GM19025 (cell line): ENCODE measurements around the gene MTFMT.

ENCODE experiments used
- ATAC-seq: cut with Tn5 transposase; IDR thresholded peaks from one replicate; pipeline ENCODE4 v1.9.1; 2021; ENCODE audit warnings: mild to moderate bottlenecking, low read depth, moderate library complexity; ENCODE audit not compliant: unreplicated experiment

Gene MTFMT

DNA sequence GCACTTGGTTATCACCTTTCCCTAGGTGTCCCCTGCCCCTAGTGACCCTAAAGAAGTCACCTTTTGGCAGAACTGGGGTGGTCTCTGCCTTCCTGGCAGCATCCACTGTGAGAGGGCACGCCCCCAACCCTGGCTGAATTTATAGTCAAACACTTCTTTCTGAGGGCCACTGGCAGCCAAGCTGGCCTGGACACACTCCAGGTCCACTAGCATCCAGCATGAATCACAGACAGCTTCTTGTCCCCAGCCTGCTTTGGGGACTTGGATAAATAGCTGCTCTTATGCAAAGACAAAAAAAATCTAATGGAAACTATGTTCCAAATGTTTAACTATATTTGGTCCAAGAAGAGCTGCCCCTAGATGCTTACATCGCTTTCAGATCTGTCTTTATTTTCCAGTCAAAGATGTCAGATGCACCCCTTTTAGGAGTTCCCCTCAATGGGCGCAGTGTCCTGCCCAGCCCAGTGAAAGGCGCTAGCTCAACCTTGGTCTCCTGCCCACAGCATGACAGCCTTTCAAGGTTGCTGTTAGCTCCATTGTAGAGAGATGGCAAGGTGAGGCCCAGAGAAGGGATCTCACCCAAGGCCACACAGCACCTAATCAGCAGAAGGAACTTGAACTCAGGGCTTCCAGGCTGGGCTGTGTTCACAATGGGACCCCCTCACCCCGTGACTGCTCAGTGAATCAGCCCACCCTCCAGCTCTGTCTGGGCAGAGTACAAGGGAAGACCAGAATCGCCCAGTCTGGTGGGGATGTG, 31.4 kb upstream of the MTFMT start:
- no peak for ATAC-seq

DNA sequence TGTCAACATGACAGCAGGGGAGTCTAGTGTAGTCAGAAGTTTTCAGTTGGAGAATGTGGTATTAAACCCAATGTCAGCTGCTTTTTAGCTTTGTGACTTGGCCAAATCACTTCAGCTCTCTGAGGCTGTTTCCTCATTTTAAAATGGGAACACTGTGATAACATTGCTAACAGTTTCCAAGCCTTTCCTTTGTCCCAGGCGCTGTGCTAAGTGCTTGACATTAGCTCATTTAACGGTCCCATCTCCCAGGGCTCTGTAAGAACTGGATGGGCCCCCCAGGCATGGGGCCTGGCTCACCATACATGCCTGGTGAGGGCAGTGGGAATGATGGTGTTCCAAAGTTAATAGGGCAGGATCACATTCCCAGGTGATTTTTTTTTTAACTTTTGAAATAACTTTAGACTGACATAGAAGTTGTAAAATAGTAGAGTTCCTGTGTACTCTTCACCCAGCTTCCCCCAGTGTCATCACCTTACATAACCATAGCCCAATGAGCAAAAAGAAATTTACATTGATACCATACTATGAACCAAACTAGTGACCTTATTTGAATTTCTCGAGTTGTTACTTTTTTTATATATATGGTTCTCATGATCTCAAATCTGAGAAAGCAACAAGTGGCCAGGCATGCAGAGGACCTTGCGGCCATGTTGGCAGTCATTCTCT, 30.6 kb upstream of the MTFMT start:
- no peak for ATAC-seq

DNA sequence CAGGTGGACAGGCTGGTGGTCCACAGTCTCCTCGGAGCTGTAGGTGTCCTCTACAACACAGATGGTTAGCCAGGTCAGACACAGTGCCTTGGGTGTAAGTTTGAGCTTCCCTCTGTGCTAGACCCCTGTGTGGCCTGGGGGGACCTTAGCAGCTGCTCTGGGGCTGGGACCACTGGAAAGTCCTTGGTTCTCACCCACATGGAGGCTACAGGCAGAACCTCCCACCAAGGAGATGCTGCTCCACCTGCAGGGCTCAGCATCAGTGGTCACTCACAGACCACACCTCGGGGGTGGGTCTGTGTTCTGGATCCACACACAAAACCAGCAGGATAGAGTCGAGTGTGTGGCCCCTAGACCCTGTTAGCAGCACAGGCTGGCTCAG, 29.9 kb upstream of the MTFMT start:
- ATAC-seq: no peak

DNA sequence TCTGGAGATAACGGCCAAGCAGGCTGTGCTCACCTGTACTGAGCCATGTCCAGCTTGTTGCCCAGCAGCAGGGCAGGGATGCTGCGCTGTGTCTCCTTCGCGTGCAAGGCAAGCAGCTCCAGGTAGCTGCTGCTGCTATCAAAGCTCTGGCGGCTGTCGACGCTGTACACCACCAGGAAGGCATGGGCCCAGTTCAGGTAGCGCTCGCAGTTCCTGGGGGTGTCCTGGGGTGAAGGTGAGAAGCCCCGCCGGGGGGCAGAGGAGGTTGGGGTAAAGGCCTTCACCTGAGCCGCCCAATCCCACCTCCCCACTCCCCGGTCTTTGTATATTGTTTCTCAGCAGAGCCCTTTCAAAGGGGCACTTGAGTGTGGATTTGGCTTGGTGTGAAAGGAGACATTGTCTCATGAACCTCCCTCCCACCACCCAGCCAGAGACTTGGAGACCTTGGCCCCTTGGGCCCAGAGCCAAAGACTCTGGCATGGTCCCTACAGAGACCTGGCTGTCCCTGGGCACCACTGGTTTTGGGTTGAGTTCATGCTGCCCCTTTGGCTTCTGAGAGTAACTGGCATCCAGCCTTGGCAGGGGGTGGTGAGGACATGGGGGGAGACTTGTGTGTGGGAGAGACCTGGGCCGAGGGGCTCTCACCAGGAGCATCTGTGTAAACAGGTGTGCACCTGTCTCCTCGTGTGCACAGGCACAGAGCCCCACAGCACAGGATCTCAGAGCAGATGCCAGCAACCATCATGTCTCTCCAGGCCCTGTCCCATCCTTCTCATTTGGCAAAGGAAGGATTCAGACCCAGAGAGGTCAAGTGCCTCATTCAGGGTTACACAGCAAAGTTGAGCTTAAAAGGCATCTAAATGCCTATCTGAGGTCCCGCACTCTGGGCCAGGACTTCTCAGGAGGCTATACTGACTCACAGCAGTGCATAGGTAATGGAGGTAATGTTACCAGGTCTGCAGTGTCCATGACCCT, 29.2 kb upstream of the MTFMT start:
- ATAC-seq: no peak

DNA sequence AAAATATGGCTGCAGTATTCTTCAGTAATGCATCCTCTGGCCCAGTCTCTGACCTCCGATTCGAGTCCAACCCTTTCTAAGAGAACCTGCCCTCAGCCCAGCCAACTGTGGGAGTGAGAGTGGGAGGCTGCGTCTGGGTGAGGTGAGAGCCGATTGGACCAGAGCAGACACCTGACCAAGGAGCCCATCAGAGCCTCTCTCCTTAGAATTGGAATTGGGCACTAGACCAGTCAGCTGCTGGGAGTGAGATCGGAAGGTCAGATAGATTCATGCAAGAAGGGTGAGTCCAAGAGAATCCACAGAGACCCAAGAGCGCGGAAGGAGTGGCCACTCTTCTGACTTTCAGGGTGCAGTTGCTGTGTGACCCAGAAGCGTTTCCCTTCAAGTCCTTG, 28.1 kb upstream of the MTFMT start:
- no peak for ATAC-seq

DNA sequence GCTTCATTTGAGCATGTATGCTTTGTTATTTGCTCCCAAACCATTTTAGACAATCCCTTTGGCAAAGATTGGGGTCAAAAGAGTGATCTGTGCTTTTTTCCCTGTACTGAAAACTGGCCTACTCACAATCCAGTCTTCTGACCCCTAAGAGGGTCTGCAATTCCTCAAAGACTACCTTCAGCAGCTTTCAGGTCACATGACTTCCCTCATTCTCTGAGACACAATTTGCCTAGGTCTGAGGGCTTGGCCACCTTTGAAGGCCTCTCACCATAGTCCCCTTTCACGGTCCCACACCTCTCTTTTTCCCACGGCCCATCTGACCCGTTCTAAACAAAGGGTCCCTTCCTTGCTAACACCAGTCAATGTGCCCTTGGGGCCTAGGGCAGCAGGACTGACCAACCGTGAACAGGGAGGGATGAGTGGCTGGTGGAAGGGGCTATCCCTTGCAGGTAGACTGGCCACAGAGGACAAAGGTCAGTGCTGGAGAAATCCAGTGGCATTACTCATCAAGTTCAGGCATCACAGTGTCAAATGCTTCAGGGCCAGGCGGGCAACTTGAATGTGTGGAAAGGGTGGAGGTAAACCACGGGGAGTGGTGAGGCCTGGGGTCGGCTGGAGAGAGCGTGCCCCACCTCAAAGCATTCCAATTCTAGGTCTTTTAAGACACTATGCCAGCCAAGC, 27.6 kb upstream of the MTFMT start:
- no peak for ATAC-seq

DNA sequence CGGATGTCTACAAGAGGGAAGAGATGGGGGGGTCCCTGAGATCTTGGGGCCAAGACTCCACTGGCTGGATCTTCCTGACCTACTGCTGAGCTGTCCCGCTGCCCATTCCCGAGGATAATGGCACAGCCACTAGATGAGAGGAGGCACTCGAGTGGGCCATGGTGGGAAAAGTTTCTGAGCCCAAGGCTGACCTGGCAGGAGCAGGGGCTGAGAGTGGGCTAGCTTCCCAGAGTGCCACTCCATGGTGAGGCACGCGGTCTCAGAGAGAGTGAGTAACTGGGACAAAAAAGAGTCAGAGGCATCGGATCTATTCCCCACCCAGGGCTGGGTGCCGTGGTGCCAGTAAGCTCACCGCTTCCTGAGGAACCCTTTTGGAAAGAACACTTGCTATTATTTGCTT, 26.7 kb upstream of the MTFMT start:
- no peak for ATAC-seq

DNA sequence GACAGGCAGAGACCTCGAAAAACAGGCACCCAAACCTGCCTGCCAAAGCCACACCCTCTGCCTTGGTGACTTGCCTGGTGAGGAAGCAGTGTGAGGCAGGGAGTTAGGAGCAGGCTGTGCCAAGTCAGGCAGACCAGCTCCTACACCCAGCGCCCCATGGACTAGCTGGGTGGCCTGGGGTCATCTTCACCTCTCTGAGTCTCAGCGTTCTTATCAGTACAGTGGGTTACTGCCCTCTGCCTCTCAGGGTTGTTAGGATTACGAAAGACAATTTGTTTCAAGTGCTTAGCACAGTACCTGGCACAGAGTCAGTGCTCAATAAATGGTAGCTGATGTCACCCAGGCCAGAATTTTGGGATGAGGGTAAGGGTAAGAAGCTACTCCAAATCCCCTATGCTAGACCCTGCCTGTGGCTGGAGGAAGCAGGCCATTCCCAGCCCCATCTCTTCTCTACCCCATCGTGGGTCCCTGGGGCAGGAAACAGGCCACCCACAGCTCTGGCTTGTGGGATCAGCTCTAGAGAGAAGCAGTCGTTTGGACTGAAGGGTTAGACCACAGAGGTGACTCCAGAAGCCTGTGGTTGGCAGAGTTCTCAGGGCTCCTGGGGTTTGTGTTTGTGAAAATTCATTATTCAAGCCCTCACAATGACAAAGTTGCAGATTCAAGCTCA, 25.9 kb upstream of the MTFMT start:
- ATAC-seq: no peak

DNA sequence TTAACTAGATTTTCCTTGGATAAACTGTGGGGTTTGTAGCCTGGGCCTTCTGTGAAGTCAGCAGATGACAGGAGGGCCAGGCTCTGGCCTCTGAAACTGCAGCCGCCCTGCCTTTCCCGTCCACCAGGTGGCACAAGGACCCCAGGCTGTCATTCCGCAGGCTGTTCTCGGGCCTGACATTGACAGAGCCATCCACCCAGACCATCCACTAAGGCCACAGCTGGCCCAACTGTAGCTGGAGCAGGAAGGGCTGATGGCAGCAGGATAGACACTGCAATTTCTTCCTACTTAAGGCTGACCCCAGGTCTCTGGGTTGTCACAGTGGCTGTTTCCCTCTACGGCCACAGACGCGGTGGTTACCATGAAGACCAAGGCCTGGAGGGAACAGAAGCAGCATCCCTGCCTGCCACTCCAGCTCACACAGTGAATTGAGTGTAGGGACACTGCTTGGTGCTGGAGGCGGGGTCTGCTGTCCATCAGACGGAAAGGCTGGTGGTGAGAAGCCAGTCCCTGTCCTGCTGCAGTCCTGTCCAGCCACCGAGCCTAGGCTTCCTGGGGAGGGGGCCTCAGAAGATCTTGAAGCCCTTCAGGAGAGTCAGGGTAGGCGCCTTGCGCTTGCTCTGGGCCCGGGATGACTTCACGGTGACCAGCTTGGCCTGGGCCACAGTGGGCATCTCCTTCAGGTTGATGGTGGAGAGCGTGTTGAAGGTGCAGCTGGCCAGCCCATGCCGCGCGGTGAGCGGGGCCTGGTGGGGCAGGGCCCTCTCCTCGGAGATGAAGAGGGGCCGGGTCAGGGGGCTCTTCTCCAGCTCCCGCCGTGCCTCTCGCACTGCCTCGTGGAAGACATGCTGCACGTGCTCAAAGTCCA, 25.1 kb upstream of the MTFMT start:
- no peak for ATAC-seq

DNA sequence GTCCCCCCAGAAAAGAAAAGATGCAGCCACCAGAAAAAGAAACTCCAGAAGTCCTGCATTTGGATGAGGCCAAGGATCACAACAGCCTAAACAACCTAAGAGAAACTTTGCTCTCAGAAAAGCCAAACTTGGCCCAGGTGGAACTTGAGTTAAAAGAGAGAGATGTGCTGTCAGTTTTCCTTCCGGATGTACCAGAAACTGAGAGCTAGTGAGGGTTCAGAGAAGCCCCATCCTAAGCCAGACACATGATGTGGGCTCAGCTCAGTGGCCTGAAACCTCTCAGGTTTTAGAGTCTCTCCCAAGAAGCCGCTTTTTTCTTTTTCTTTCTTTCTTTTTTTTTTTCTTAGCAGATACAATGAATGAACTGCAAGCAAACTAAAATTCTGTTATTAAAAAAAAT, 23.5 kb upstream of the MTFMT start:
- no peak for ATAC-seq

DNA sequence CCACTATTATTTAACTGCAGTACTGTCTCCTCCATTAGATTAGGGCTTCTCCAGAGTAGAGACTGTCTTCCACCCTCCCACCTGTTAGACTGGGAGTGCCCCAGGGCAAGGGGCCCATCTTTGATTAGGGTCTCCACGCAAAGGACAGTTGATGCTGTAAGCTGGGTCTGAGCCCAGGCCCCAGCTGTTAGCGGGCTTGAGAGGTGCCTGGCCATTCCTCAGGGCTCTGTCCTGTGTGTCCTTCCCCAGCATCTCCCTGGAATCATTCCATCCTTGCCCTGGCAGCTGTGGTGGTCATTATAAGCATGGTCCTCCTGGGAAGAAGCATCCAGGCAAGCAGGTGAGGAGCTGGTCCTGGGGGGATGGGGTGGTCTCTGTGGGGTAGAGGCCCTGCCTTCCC, 21.8 kb upstream of the MTFMT start:
- no peak for ATAC-seq

DNA sequence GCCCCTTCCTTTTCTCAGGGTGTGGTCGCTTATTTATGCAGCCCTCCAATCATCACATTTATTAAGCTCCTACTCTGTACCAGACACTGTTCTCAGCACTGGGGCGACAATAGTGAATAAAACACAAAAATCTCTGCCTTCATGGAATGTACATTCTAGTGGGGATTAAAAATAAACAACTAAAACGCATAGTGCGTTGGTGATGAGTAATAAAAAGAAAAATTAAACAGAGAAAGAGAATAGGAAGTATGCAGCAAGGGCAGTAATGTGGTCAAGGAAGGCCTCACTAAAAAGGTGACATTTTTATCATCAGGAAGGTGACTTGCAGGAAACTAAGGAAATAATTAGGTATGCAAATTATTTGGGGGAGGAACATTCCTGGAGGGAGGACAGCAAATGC, 20.8 kb upstream of the MTFMT start:
- ATAC-seq: no peak

DNA sequence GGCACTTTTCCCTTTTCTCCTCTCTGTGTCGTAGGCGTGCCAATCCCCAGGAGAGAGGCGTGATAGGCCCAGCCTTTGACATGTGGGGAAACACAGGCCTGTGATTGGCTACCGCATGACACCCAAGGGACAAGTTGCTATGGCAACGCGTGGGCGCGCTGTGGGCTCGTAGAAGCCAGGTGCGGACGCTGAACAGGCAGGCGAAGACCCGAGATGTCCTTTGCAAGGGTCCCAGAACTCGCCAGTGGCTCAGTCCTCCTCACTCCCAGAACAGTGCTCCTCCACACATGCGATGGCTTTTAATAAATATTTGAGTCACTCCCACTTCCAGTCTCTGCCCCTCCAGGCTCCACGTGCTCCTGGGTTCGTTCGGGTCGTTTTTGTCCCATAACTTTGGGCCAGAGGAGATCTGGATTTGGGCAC, 20.0 kb upstream of the MTFMT start:
- ATAC-seq: peak; percentile 95

DNA sequence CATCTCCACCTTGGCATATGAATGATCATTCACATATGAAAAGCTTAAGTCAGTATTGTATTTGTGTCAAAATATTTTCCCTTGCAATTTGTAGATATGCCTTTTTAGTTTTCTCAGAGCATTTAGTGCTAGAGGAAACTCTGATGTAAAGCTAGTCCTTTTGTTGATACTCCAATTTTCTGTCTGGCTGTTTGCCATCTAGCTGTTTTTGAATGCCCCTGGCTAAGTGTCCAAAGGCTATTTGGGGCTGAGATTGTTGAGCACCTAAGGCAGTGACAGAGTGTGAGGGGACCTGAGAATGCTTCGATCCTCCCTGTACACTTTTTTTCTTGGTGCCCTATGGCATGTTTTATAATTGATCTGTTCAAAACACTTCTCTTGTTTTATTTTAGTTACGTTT, 18.8 kb upstream of the MTFMT start:
- ATAC-seq: no peak

DNA sequence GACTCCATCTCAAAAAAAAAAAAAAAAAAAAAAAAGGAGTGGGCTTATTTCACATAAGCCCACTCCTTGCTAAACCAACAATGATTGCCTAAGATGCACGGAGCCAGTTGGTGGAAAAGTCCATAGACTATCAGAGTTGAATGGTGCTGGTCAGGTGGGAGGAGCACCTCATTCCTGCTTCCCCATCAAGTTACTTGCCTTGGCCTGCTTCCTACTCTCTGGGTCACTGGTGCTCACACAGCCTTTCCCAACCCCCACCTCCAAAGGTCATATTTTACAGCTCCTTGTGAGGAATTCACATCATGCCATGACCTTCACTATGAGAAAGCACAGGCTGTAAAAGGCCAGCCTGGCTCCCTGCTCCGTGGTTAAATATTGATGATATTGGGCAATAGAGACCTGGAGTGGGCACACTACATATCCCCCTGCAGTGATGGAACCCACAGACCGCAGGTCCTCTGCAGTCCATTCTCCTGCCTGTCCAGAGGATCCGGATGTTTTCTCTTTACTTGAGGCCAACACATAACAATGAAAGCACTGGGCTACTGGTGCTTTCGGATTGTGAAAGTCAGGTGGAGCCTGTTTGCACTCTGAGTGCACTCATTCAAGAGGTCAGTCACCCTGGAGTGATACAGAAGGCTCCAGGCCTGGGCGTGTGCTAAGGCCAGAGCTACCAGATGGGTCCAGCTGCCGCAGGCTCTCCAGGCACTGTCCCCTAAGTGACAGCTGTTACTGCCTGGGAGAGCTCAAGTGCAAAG, 15.5 kb upstream of the MTFMT start, which contains the start of gene SLC51B:
SLC51B (plus strand) TSS at position 664 of the 758 bp plus-strand sequence. CDS start 4,618 bp downstream, outside the sequence.
- ATAC-seq: no peak

DNA sequence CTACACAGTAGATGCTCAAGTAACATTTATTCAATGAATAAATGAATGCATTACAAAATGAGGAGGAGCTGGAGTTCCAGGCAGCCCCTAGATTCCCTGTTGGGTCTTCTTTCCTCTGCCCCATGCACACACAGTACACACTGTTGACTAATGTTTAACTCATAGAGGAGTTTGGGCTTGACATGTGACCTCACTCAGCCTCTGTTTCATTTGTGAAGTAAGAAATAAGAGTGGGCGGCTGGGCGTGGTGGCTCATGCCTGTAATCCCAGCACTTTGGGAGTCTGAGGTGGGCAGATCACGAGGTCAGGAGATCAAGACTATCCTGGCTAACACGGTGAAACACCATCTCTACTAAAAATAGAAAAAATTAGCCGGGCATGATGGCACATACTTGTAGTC, 14.8 kb upstream of the MTFMT start:
- peak; percentile 60 for ATAC-seq

DNA sequence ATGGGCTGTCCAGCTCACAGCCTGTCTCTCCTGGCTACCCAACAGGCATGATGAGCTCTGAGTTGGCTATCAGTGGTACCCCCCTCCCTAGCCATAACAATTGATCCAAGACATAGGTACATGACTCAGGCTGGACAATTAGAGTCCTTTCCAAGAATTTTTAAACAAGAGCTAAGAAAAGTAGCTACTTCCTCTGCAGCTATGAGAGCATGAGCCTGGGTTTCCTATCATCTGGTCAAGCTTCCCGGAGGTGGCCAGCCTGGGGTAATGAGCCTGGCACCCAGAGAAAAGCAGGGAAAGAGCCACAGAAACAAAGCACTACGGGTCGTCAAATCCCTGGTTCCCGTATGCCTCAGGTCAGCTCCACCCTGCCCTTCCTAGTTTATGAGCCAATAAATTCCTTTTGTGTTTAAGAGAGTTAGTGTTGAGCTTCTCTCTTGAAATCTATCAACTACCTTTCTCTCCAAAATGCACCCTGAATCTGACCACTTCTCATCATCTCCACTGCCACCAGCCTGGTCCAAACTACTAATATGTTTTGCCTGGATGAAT, 13.4 kb upstream of the MTFMT start:
- ATAC-seq: no peak

DNA sequence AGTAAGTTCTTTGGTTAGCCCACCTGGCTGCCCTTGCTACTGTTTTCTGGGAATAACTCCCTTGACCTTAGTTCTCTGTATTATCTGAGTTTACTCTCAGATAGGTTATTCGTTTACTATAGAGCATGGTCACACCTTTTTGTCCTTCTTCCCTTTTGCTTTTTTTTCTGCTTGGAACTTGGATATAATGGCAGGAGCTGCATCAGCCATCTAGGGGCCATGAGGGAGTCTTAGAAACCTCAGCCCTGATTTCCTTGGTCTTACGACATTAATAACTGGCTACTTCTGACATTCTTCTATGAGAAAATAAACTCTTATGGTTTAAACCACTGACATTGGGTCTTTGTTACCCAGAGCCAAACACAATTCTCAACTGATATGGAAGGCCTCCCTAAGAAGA, 12.3 kb upstream of the MTFMT start:
- ATAC-seq: no peak
